Measurements from ENCODE around the gene GPATCH1.

The GPATCH1 gene

GRCh38 chr19:33132425-33132824 is 51.4 kb downstream of the GPATCH1 start:
- H2BK120ac ChIP-seq (ENCODE audit: low read depth, low read length), result no peak overlapping the region
- no peak overlapping the region for H2BK15ac ChIP-seq (replicated peaks; ENCODE audit: low read depth)
- no peak overlapping the region for H3K4me3 ChIP-seq (ENCODE audit: low read length)
- no peaks in the 10 kb centered on the region for H3K4me1 ChIP-seq (ENCODE audit: control insufficient read depth, low read depth, low read length)
- H2BK5ac ChIP-seq (ENCODE audit: low read length), result no peak overlapping the region
- H3K4me2 ChIP-seq (ENCODE audit: low read length), result no peak overlapping the region
- no CpG with 5 or more reads among the region's 15 CpGs for WGBS (ENCODE audit: extremely low coverage, insufficient coverage, low lambda C conversion rate)
- H3K18ac ChIP-seq (ENCODE audit: low read length), result no peak overlapping the region
- H4K8ac ChIP-seq (ENCODE audit: low read depth, low read length), result no peak overlapping the region
- no peak overlapping the region for H2AK5ac ChIP-seq (ENCODE audit: low read length)
- no peaks in the 10 kb centered on the region for H3K36me3 ChIP-seq (ENCODE audit: control insufficient read depth, insufficient read depth, low read length)
- H3K27ac ChIP-seq (ENCODE audit: low read depth, low read length), result no peak overlapping the region
- no peaks in the 10 kb centered on the region for H3K27me3 ChIP-seq (ENCODE audit: insufficient read depth, low read length, poor library complexity)
- no peaks in the 10 kb centered on the region for H3K79me2 ChIP-seq (ENCODE audit: control insufficient read depth, insufficient read depth, low read length)
- H3K79me1 ChIP-seq (ENCODE audit: low read length), result no peaks in the 10 kb centered on the region
- no peak overlapping the region for H3K23ac ChIP-seq (ENCODE audit: low read length)
- no peak overlapping the region for H3K4ac ChIP-seq (ENCODE audit: low read depth, low read length)
- H3K9ac ChIP-seq (ENCODE audit: low read length), result no peak overlapping the region
- H4K5ac ChIP-seq (ENCODE audit: low read length), result no peak overlapping the region
- no peak overlapping the region for H3K56ac ChIP-seq (ENCODE audit: low read length)
- DNase-seq, result peak; percentile 51

DNA sequence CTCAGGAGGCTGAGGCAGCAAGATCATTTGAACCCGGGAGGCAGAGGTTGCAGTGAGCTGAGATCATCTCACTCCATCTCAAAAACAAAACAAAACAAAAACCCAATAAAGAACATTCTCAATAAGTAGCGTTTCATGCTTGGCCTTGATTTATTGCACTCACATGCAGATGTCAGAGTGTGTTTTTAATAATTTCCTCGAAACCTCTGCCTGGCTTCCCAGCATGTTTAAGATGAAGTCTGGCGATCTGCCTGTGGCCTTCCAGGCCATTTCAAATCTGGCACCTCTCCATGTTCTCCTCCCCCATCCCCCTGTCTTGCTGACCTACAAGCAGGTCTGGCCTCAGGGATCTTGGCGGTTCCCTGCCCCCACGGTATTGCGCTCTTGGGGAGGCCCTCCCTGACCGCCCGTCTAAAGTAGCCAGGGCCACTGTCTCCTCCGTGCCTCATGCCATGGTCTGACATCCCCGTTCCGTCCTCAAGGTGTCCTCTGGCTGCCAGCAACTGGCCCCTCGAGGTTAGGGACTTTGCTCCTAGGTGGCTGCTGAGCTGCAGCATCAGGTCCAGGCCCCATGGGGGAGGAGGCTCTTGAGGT is 52.6 kb downstream of the GPATCH1 start:
- DNase-seq, result peak; percentile 55
- no peak overlapping the region for H3K27ac ChIP-seq (ENCODE audit: low read depth, low read length)
- H3K18ac ChIP-seq (ENCODE audit: low read length), result no peak overlapping the region
- H2BK15ac ChIP-seq (replicated peaks; ENCODE audit: low read depth), result no peak overlapping the region
- H3K27me3 ChIP-seq (ENCODE audit: insufficient read depth, low read length, poor library complexity), result no peaks in the 10 kb centered on the region
- no CpG with 5 or more reads among the region's 13 CpGs for WGBS (ENCODE audit: extremely low coverage, insufficient coverage, low lambda C conversion rate)
- no peaks in the 10 kb centered on the region for H3K36me3 ChIP-seq (ENCODE audit: control insufficient read depth, insufficient read depth, low read length)
- H3K56ac ChIP-seq (ENCODE audit: low read length), result peak overlapping the region; percentile 10
- no peaks in the 10 kb centered on the region for H3K79me1 ChIP-seq (ENCODE audit: low read length)
- no peak overlapping the region for H2BK120ac ChIP-seq (ENCODE audit: low read depth, low read length)
- H4K5ac ChIP-seq (ENCODE audit: low read length), result no peak overlapping the region
- H3K4me2 ChIP-seq (ENCODE audit: low read length), result no peak overlapping the region
- H3K9ac ChIP-seq (ENCODE audit: low read length), result no peak overlapping the region
- H3K79me2 ChIP-seq (ENCODE audit: control insufficient read depth, insufficient read depth, low read length), result no peaks in the 10 kb centered on the region
- no peaks in the 10 kb centered on the region for H3K4me1 ChIP-seq (ENCODE audit: control insufficient read depth, low read depth, low read length)
- H3K4ac ChIP-seq (ENCODE audit: low read depth, low read length), result no peak overlapping the region
- H2BK5ac ChIP-seq (ENCODE audit: low read length), result no peak overlapping the region
- no peak overlapping the region for H4K8ac ChIP-seq (ENCODE audit: low read depth, low read length)
- no peak overlapping the region for H3K23ac ChIP-seq (ENCODE audit: low read length)
- H3K4me3 ChIP-seq (ENCODE audit: low read length), result no peak overlapping the region
- H2AK5ac ChIP-seq (ENCODE audit: low read length), result no peak overlapping the region

- no peak overlapping the region for H4K5ac ChIP-seq (ENCODE audit: low read length)
- no peak overlapping the region for H3K4ac ChIP-seq (ENCODE audit: low read depth, low read length)
- no peak overlapping the region for H3K9ac ChIP-seq (ENCODE audit: low read length)
- H3K27me3 ChIP-seq (ENCODE audit: insufficient read depth, low read length, poor library complexity), result no peaks in the 10 kb centered on the region
- H3K79me2 ChIP-seq (ENCODE audit: control insufficient read depth, insufficient read depth, low read length), result no peaks in the 10 kb centered on the region
- no peaks in the 10 kb centered on the region for H3K4me1 ChIP-seq (ENCODE audit: control insufficient read depth, low read depth, low read length)
- no peak overlapping the region for H3K18ac ChIP-seq (ENCODE audit: low read length)
- H2BK5ac ChIP-seq (ENCODE audit: low read length), result no peak overlapping the region
- no peak overlapping the region for H2BK120ac ChIP-seq (ENCODE audit: low read depth, low read length)
- no CpG with 5 or more reads among the region's 38 CpGs for WGBS (ENCODE audit: extremely low coverage, insufficient coverage, low lambda C conversion rate)
- no peak overlapping the region for H2AK5ac ChIP-seq (ENCODE audit: low read length)
- H2BK15ac ChIP-seq (replicated peaks; ENCODE audit: low read depth), result no peak overlapping the region
- no peak overlapping the region for H3K4me3 ChIP-seq (ENCODE audit: low read length)
- no peak overlapping the region for H3K23ac ChIP-seq (ENCODE audit: low read length)
- no peak overlapping the region for H3K4me2 ChIP-seq (ENCODE audit: low read length)
- no peak overlapping the region for H3K56ac ChIP-seq (ENCODE audit: low read length)
- H3K27ac ChIP-seq (ENCODE audit: low read depth, low read length), result no peak overlapping the region
- peak; percentile 41 for DNase-seq
- H3K79me1 ChIP-seq (ENCODE audit: low read length), result no peaks in the 10 kb centered on the region
- H4K8ac ChIP-seq (ENCODE audit: low read depth, low read length), result no peak overlapping the region
- H3K36me3 ChIP-seq (ENCODE audit: control insufficient read depth, insufficient read depth, low read length), result no peaks in the 10 kb centered on the region
These were observed 53.6 kb downstream of the GPATCH1 start for GRCh38 chr19:33134571-33135041.

GRCh38 chr19:33139165-33139564 is 58.2 kb downstream of the GPATCH1 start:
- Histone ChIP-seq H3K4me3 (ENCODE audit: low read length) (no peak overlapping the region), H3K36me3 (ENCODE audit: control insufficient read depth, insufficient read depth, low read length) (no peaks in the 10 kb centered on the region), H3K79me1 (ENCODE audit: low read length) (no peaks in the 10 kb centered on the region), H2BK5ac (ENCODE audit: low read length) (no peak overlapping the region), H3K79me2 (ENCODE audit: control insufficient read depth, insufficient read depth, low read length) (no peaks in the 10 kb centered on the region), H2AK5ac (ENCODE audit: low read length) (no peak overlapping the region), H3K9ac (ENCODE audit: low read length) (no peak overlapping the region), H4K5ac (ENCODE audit: low read length) (no peak overlapping the region), H2BK120ac (ENCODE audit: low read depth, low read length) (no peak overlapping the region), H3K27ac (ENCODE audit: low read depth, low read length) (no peak overlapping the region), H3K4ac (ENCODE audit: low read depth, low read length) (no peak overlapping the region), H2BK15ac (replicated peaks; ENCODE audit: low read depth) (no peak overlapping the region), H3K4me1 (ENCODE audit: control insufficient read depth, low read depth, low read length) (no peaks in the 10 kb centered on the region), H3K56ac (ENCODE audit: low read length) (no peak overlapping the region), H3K4me2 (ENCODE audit: low read length) (no peak overlapping the region), H3K23ac (ENCODE audit: low read length) (no peak overlapping the region), H3K27me3 (ENCODE audit: insufficient read depth, low read length, poor library complexity) (no peaks in the 10 kb centered on the region), H3K18ac (ENCODE audit: low read length) (no peak overlapping the region), H4K8ac (ENCODE audit: low read depth, low read length) (no peak overlapping the region)
- WGBS (ENCODE audit: extremely low coverage, insufficient coverage, low lambda C conversion rate), result no CpG with 5 or more reads among the region's 4 CpGs
- peak; percentile 46 for DNase-seq

GRCh38 chr19:33143897-33144405 is 63.0 kb downstream of the GPATCH1 start:
- H2BK15ac ChIP-seq (replicated peaks; ENCODE audit: low read depth), result no peak overlapping the region
- H3K18ac ChIP-seq (ENCODE audit: low read length), result no peak overlapping the region
- H3K36me3 ChIP-seq (ENCODE audit: control insufficient read depth, insufficient read depth, low read length), result no peaks in the 10 kb centered on the region
- H2BK5ac ChIP-seq (ENCODE audit: low read length), result no peak overlapping the region
- no peaks in the 10 kb centered on the region for H3K4me1 ChIP-seq (ENCODE audit: control insufficient read depth, low read depth, low read length)
- H3K56ac ChIP-seq (ENCODE audit: low read length), result no peak overlapping the region
- H3K27ac ChIP-seq (ENCODE audit: low read depth, low read length), result no peak overlapping the region
- no CpG with 5 or more reads among the region's 23 CpGs for WGBS (ENCODE audit: extremely low coverage, insufficient coverage, low lambda C conversion rate)
- DNase-seq, result peak; percentile 63
- H3K9ac ChIP-seq (ENCODE audit: low read length), result no peak overlapping the region
- no peak overlapping the region for H2BK120ac ChIP-seq (ENCODE audit: low read depth, low read length)
- no peaks in the 10 kb centered on the region for H3K79me2 ChIP-seq (ENCODE audit: control insufficient read depth, insufficient read depth, low read length)
- no peaks in the 10 kb centered on the region for H3K79me1 ChIP-seq (ENCODE audit: low read length)
- no peak overlapping the region for H4K8ac ChIP-seq (ENCODE audit: low read depth, low read length)
- no peak overlapping the region for H2AK5ac ChIP-seq (ENCODE audit: low read length)
- no peak overlapping the region for H3K4ac ChIP-seq (ENCODE audit: low read depth, low read length)
- no peak overlapping the region for H4K5ac ChIP-seq (ENCODE audit: low read length)
- H3K27me3 ChIP-seq (ENCODE audit: insufficient read depth, low read length, poor library complexity), result no peaks in the 10 kb centered on the region
- H3K4me3 ChIP-seq (ENCODE audit: low read length), result no peak overlapping the region
- H3K4me2 ChIP-seq (ENCODE audit: low read length), result no peak overlapping the region
- no peak overlapping the region for H3K23ac ChIP-seq (ENCODE audit: low read length)

DNA sequence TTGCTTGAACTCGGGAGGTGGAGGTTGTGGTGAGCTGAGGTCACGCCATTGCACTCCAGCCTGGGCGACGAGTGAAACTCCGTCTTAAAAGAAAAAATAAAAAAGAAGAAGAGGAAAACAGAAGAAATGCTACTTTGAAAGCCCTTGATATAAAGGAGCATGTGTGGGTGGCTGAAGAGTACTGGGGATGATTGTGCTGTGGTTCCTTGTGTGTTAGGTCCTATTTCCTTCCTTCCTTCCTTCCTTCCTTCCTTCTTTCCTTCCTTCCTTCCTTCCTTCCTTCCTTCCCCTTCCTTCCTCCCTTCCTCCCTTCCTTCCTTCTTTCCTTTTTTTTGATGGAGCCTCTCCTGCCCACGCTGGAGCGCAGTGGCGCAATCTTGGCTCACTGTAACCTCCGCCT is 65.2 kb downstream of the GPATCH1 start:
- H3K27ac ChIP-seq (ENCODE audit: low read depth, low read length), result no peak overlapping the region
- no peak overlapping the region for H2BK15ac ChIP-seq (replicated peaks; ENCODE audit: low read depth)
- no peaks in the 10 kb centered on the region for H3K27me3 ChIP-seq (ENCODE audit: insufficient read depth, low read length, poor library complexity)
- H3K56ac ChIP-seq (ENCODE audit: low read length), result no peak overlapping the region
- WGBS (ENCODE audit: extremely low coverage, insufficient coverage, low lambda C conversion rate), result no CpG with 5 or more reads among the region's 9 CpGs
- H3K9ac ChIP-seq (ENCODE audit: low read length), result no peak overlapping the region
- no peak overlapping the region for H2BK120ac ChIP-seq (ENCODE audit: low read depth, low read length)
- no peak overlapping the region for H4K5ac ChIP-seq (ENCODE audit: low read length)
- no peaks in the 10 kb centered on the region for H3K4me1 ChIP-seq (ENCODE audit: control insufficient read depth, low read depth, low read length)
- no peak overlapping the region for H3K4ac ChIP-seq (ENCODE audit: low read depth, low read length)
- H3K36me3 ChIP-seq (ENCODE audit: control insufficient read depth, insufficient read depth, low read length), result no peaks in the 10 kb centered on the region
- no peak overlapping the region for H3K4me3 ChIP-seq (ENCODE audit: low read length)
- H3K23ac ChIP-seq (ENCODE audit: low read length), result no peak overlapping the region
- H2BK5ac ChIP-seq (ENCODE audit: low read length), result no peak overlapping the region
- H3K4me2 ChIP-seq (ENCODE audit: low read length), result no peak overlapping the region
- DNase-seq, result no peak
- no peak overlapping the region for H2AK5ac ChIP-seq (ENCODE audit: low read length)
- no peaks in the 10 kb centered on the region for H3K79me1 ChIP-seq (ENCODE audit: low read length)
- H4K8ac ChIP-seq (ENCODE audit: low read depth, low read length), result no peak overlapping the region
- H3K18ac ChIP-seq (ENCODE audit: low read length), result no peak overlapping the region
- no peaks in the 10 kb centered on the region for H3K79me2 ChIP-seq (ENCODE audit: control insufficient read depth, insufficient read depth, low read length)
